HT1080 (cell line): ENCODE measurements around the gene VSTM2A. TPM values are rescaled to one million over a fixed set of nuclear protein-coding genes. Genes with fewer than 3 reads are reported as not detected.
"Not testable (repeated sequence)": the region's sequence is repeated elsewhere in the genome, so short reads cannot be mapped to it uniquely, and the experiment has no call there.

Experiments used
- DNase-seq: peaks from one replicate; pipeline ENCODE4 v3.0.0-alpha.2; 2015; ENCODE audit warnings: low read depth
- polyA plus RNA-seq, 2 experiments: library from polyadenylated mRNA; depleted of rRNA; stranded (reverse); fragments of >200 nt; gene quantifications; 2 replicates each; pipeline ENCODE4 v1.2.3, GENCODE V29; 2015
- total RNA-seq: library from RNA; depleted of rRNA; stranded (reverse); fragments of >200 nt; shearing (Covaris generic); gene quantifications from 2 replicates; pipeline ENCODE4 v1.2.3, GENCODE V29; 2014; rRNA removed

VSTM2A gene
- not detected in 2 replicates for total RNA-seq
- not detected in 2 replicates for polyA plus RNA-seq (2015; cell fraction: cytosol; rRNA removed)
- polyA plus RNA-seq (2015; cell fraction: nucleus; rRNA removed), result not detected in 2 replicates

GRCh38 chr7:54541669-54542625 is at the start of gene VSTM2A:
TSS of gene VSTM2A (plus strand) at chr7:54542375. CDS start at chr7:54542731, 356 bp downstream.
- DNase-seq, result no peak

GRCh38 chr7:54504531-54504930 is 37.6 kb upstream of the VSTM2A start:
- DNase-seq, result not testable (repeated sequence)

- no peak for DNase-seq
Observed at GRCh38 chr7:54529568-54529967, 12.6 kb upstream of the VSTM2A start.

- DNase-seq, result no peak
Observed at GRCh38 chr7:54538122-54538521, 4.1 kb upstream of the VSTM2A start.

GRCh38 chr7:54543051-54543488 is 895 bp downstream of the VSTM2A start:
- DNase-seq, result no peak

- DNase-seq, result no peak
Observed at GRCh38 chr7:54544149-54544526, 2.0 kb downstream of the VSTM2A start.

GRCh38 chr7:54544527-54545240 is 2.5 kb downstream of the VSTM2A start:
- DNase-seq, result no peak

GRCh38 chr7:54545241-54545563 is 3.0 kb downstream of the VSTM2A start:
- DNase-seq, result no peak

- no peak for DNase-seq
Observed at GRCh38 chr7:54546081-54546985, 4.2 kb downstream of the VSTM2A start.

- DNase-seq, result no peak
Observed at GRCh38 chr7:54546986-54547314, 4.8 kb downstream of the VSTM2A start.

- no peak for DNase-seq
Observed at GRCh38 chr7:54550471-54550870, 8.3 kb downstream of the VSTM2A start.

- no peak for DNase-seq
Observed at GRCh38 chr7:54556121-54556520, 13.9 kb downstream of the VSTM2A start.

- no peak for DNase-seq
Observed at GRCh38 chr7:54559401-54559800, 17.2 kb downstream of the VSTM2A start.

GRCh38 chr7:54560198-54560597 is 18.0 kb downstream of the VSTM2A start:
- no peak for DNase-seq

GRCh38 chr7:54560723-54561122 is 18.5 kb downstream of the VSTM2A start:
- DNase-seq, result no peak

GRCh38 chr7:54563329-54563916 is 21.2 kb downstream of the VSTM2A start:
- DNase-seq, result no peak

GRCh38 chr7:54565432-54565831 is 23.3 kb downstream of the VSTM2A start:
- DNase-seq, result no peak

- no peak for DNase-seq
Observed at GRCh38 chr7:54581511-54581910, 39.3 kb downstream of the VSTM2A start.

- no peak for DNase-seq
Observed at GRCh38 chr7:54591404-54592386, 49.5 kb downstream of the VSTM2A start.

- DNase-seq, result no peak
Observed at GRCh38 chr7:54596747-54597146, 54.6 kb downstream of the VSTM2A start.
